Neuronal stem cell (in vitro differentiated cells): ENCODE measurements around the gene P4HB.

Experiments
- DNase-seq: peaks from one replicate; pipeline ENCODE4 v3.0.0-alpha.2; 2013; ENCODE audit warnings: low spot score
- H2AFZ ChIP-seq: one replicate; pipeline ENCODE4 v1.6.1; 2013; ENCODE audit warnings: mild to moderate bottlenecking, low read length, inconsistent platforms
- H2AK5ac ChIP-seq: 2 replicates; pipeline ENCODE4 v1.6.1; 2013; ENCODE audit warnings: low read depth, mild to moderate bottlenecking, inconsistent platforms, low read length, moderate library complexity, mixed read lengths
- H2BK120ac ChIP-seq: 2 replicates; pipeline ENCODE4 v1.6.1; 2013; ENCODE audit warnings: low read depth, mild to moderate bottlenecking, inconsistent platforms, low read length, moderate library complexity, mixed read lengths
- H2BK12ac ChIP-seq: one replicate; pipeline ENCODE4 v1.6.1; 2013; ENCODE audit warnings: low read length, inconsistent platforms
- H2BK15ac ChIP-seq: 2 replicates; pipeline ENCODE4 v1.6.1; 2013; ENCODE audit warnings: mild to moderate bottlenecking, low read length, inconsistent platforms, mixed read lengths
- H2BK5ac ChIP-seq: one replicate; pipeline ENCODE4 v1.6.1; 2013; ENCODE audit warnings: inconsistent platforms, mild to moderate bottlenecking, low read length, moderate library complexity
- H3K14ac ChIP-seq: one replicate; pipeline ENCODE4 v1.6.1; 2013; ENCODE audit warnings: low read length, inconsistent platforms
- H3K18ac ChIP-seq: 2 replicates; pipeline ENCODE4 v1.6.1; 2013; ENCODE audit warnings: low read length, inconsistent platforms
- H3K23ac ChIP-seq: 2 replicates; pipeline ENCODE4 v1.6.1; 2013; ENCODE audit warnings: low read depth, mild to moderate bottlenecking, mixed read lengths, low read length, inconsistent platforms; ENCODE audit not compliant: poor library complexity
- H3K27ac ChIP-seq: replicated peaks from 3 replicates; pipeline ENCODE4 v1.5.1; 2013; ENCODE audit warnings: low read length, inconsistent platforms
- H3K27me3 ChIP-seq, 3 experiments: 2 replicates each; pipeline ENCODE4 v1.6.1; 2013; ENCODE audit warnings: low read length in 3 of 3, mild to moderate bottlenecking in 2 of 3, inconsistent platforms in 1 of 3, low read depth in 1 of 3, mixed read lengths in 1 of 3, moderate library complexity in 1 of 3; ENCODE audit not compliant: control insufficient read depth in 3 of 3, insufficient read depth in 3 of 3
- H3K36me3 ChIP-seq, 2 donors: replicated peaks in 1 of 2; 2 replicates each; pipeline ENCODE4 v1.6.1; 2013; ENCODE audit warnings: low read length in 2 of 2; ENCODE audit not compliant: control insufficient read depth in 2 of 2, insufficient read depth in 2 of 2
- H3K4ac ChIP-seq: 2 replicates; pipeline ENCODE4 v1.6.1; 2013; ENCODE audit warnings: inconsistent platforms, mild to moderate bottlenecking, low read length, moderate library complexity
- H3K4me1 ChIP-seq, 2 donors: 1 replicate in 1 of 2; 2 replicates in 1 of 2; pipeline ENCODE4 v1.6.1; 2013; ENCODE audit warnings: low read length in 2 of 2, low read depth in 1 of 2; ENCODE audit not compliant: control insufficient read depth in 2 of 2, insufficient read depth in 1 of 2
- H3K4me2 ChIP-seq: one replicate; pipeline ENCODE4 v1.6.1; 2013; ENCODE audit warnings: mild to moderate bottlenecking, low read length, inconsistent platforms; ENCODE audit not compliant: insufficient read depth, poor library complexity, severe bottlenecking
- H3K4me3 ChIP-seq, 2 donors: 2 replicates each; pipeline ENCODE4 v1.5.1; 2013; ENCODE audit warnings: low read length in 2 of 2, mild to moderate bottlenecking in 2 of 2, inconsistent platforms in 1 of 2, moderate library complexity in 1 of 2
- H3K79me1 ChIP-seq: one replicate; pipeline ENCODE4 v1.6.1; 2013; ENCODE audit warnings: low read depth, mild to moderate bottlenecking, inconsistent platforms, low read length, moderate library complexity
- H3K9ac ChIP-seq: one replicate; pipeline ENCODE4 v1.6.1; 2013; ENCODE audit warnings: mild to moderate bottlenecking, low read depth, low read length, inconsistent platforms; ENCODE audit not compliant: poor library complexity
- H3K9me3 ChIP-seq, 2 donors: replicated peaks in 1 of 2; 2 replicates each; pipeline versions ENCODE3 to v1.6.1; 2013; ENCODE audit warnings: low read length in 2 of 2, mild to moderate bottlenecking in 2 of 2, inconsistent platforms in 1 of 2, low read depth in 1 of 2, mixed read lengths in 1 of 2, moderate library complexity in 1 of 2; ENCODE audit not compliant: control insufficient read depth in 2 of 2, insufficient read depth in 1 of 2
- H4K8ac ChIP-seq: one replicate; pipeline ENCODE4 v1.6.1; 2013; ENCODE audit warnings: low read depth, mild to moderate bottlenecking, inconsistent platforms, low read length, moderate library complexity
- H4K91ac ChIP-seq: one replicate; pipeline ENCODE4 v1.6.1; 2013; ENCODE audit warnings: low read length, low read depth, mild to moderate bottlenecking, inconsistent platforms; ENCODE audit not compliant: poor library complexity
- WGBS, 2 donors: extraction: QIAGEN DNeasy Blood & Tissue Kit; methylation state at CpG; one replicate each; pipeline ENCODE4 v1.1.7; 2013; ENCODE audit warnings: missing lambda C conversion rate in 2 of 2, mixed read lengths in 1 of 2; ENCODE audit not compliant: insufficient read length in 2 of 2, insufficient replicate concordance in 1 of 2; ENCODE audit errors: extremely low coverage in 2 of 2; 5-methylcytosine and 5-hydroxymethylcytosine counted together

P4HB gene

GRCh38 chr17:81838753-81839255 lies 21.5 kb downstream of the P4HB start:
- no CpG with 5 or more reads among the region's 17 CpGs for WGBS, 2 donors
- no peak overlapping the region for H4K8ac ChIP-seq
- no peak overlapping the region for H3K4me3 ChIP-seq
- H3K79me1 ChIP-seq, result peaks cover 12% of the 10 kb centered on the region
- no peak overlapping the region for H2AK5ac ChIP-seq
- H3K36me3 ChIP-seq, result peaks cover 14 to 16% of the 10 kb centered on the region in 2 donors
- no peak overlapping the region for H3K27ac ChIP-seq
- H3K4me1 ChIP-seq, result peaks cover 0 to 3% of the 10 kb centered on the region in 2 donors
- H3K4ac ChIP-seq, result no peak overlapping the region
- DNase-seq, result no peak
- no peak overlapping the region for H2BK5ac ChIP-seq
- no peak overlapping the region for H2BK12ac ChIP-seq
- H3K9me3 ChIP-seq, result no peaks in the 10 kb centered on the region
- no peak overlapping the region for H4K91ac ChIP-seq
- H2BK120ac ChIP-seq, result no peak overlapping the region
- H3K18ac ChIP-seq, result no peak overlapping the region
- no peak overlapping the region for H3K9ac ChIP-seq
- peak overlapping the region; percentile 37 for H2AFZ ChIP-seq
- no peaks in the 10 kb centered on the region for H3K27me3 ChIP-seq
- no peak overlapping the region for H3K14ac ChIP-seq
- H3K4me2 ChIP-seq, result no peak overlapping the region
- H3K23ac ChIP-seq, result no peak overlapping the region
- H2BK15ac ChIP-seq, result no peak overlapping the region

GRCh38 chr17:81837641-81838040 lies 22.7 kb downstream of the P4HB start:
- Histone ChIP-seq H3K18ac (no peak overlapping the region), H3K14ac (no peak overlapping the region), H3K4ac (no peak overlapping the region), H2AFZ (no peak overlapping the region), H3K4me2 (no peak overlapping the region), H3K23ac (no peak overlapping the region), H3K9me3 (no peaks in the 10 kb centered on the region), H4K8ac (no peak overlapping the region), H2BK12ac (no peak overlapping the region), H3K79me1 (peaks cover 14% of the 10 kb centered on the region), H2AK5ac (no peak overlapping the region), H3K27ac (no peak overlapping the region), H3K4me1 (peaks cover 0 to 3% of the 10 kb centered on the region in 2 donors), H3K36me3 (peaks cover 4 to 5% of the 10 kb centered on the region in 2 donors), H3K27me3 (no peaks in the 10 kb centered on the region), H3K4me3 (no peak overlapping the region), H2BK5ac (no peak overlapping the region), H3K9ac (no peak overlapping the region), H2BK120ac (no peak overlapping the region), H4K91ac (no peak overlapping the region), H2BK15ac (no peak overlapping the region)
- no CpG with 5 or more reads among the region's 9 CpGs for WGBS, 2 donors
- no peak for DNase-seq

DNA sequence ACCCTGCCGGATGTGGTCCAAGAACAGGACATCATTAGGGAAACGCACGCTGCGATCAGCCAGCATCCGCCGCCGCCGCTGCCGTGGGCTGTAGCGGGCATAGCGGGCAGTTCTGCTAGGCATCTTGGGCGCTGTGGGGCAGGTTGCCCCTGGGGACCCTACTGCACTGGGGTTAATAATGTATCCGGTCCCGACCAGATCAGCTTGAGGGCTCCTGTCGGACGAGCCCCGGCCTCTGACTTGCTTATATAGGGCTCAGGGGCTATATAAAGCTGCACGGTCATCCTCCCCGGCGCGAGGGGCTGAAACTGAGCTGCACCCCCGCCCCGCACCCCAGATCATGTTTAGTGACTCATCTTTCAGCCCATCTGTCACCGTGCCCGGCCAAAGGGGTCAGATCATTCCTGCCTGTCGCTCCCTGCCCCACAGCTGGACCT lies 25.5 kb downstream of the P4HB start, which contains the start of gene PPP1R27:
Gene PPP1R27 (minus strand): TSS at position 220 of the 437 bp plus-strand sequence. CDS start 97 bp downstream, at position 123.
- H2BK5ac ChIP-seq, result no peak within 1 kb of the TSS
- H3K27ac ChIP-seq, result no peak within 1 kb of the TSS
- peak within 1 kb of the TSS; percentile 83 for H2AFZ ChIP-seq
- H3K14ac ChIP-seq, result no peak within 1 kb of the TSS
- H3K79me1 ChIP-seq, result peaks cover 22% of the 10 kb centered on the region
- peak within 1 kb of the TSS; percentile 65 for H4K8ac ChIP-seq
- H2BK12ac ChIP-seq, result peak within 1 kb of the TSS; percentile 7
- no peaks in the 10 kb centered on the region for H3K9me3 ChIP-seq
- WGBS, 2 donors, result no CpG with 5 or more reads among the region's 26 CpGs
- no peak within 1 kb of the TSS for H2BK120ac ChIP-seq
- H3K27me3 ChIP-seq, result no peaks in the 10 kb centered on the region
- peaks cover 6 to 11% of the 10 kb centered on the region in 2 donors for H3K4me1 ChIP-seq
- no peak for DNase-seq
- H3K9ac ChIP-seq, result peak within 1 kb of the TSS; percentile 30
- peak within 1 kb of the TSS; percentile 80 for H3K23ac ChIP-seq
- peak within 1 kb of the TSS; percentile 81 to 96 for H3K4me3 ChIP-seq
- peak within 1 kb of the TSS; percentile 63 for H2AK5ac ChIP-seq
- H3K18ac ChIP-seq, result no peak within 1 kb of the TSS
- no peak within 1 kb of the TSS for H2BK15ac ChIP-seq
- peaks cover 2 to 7% of the 10 kb centered on the region in 2 donors for H3K36me3 ChIP-seq
- peak within 1 kb of the TSS; percentile 1 for H3K4ac ChIP-seq
- H3K4me2 ChIP-seq, result peak within 1 kb of the TSS; percentile 77
- no peak within 1 kb of the TSS for H4K91ac ChIP-seq

- Histone ChIP-seq H3K4me3 (peak overlapping the region; percentile 81 to 96), H3K27me3 (no peaks in the 10 kb centered on the region), H3K36me3 (peaks cover 2 to 9% of the 10 kb centered on the region in 2 donors), H3K9ac (peak overlapping the region; percentile 99), H4K8ac (peak overlapping the region; percentile 17), H3K4me2 (peak overlapping the region; percentile 77), H2AK5ac (peak overlapping the region; percentile 99), H3K4ac (peak overlapping the region; percentile 1), H3K79me1 (peaks cover 26% of the 10 kb centered on the region), H3K14ac (peak overlapping the region; percentile 5), H3K18ac (peak overlapping the region; percentile 98), H2BK120ac (no peak overlapping the region), H2AFZ (peak overlapping the region; percentile 83), H4K91ac (no peak overlapping the region), H3K9me3 (no peaks in the 10 kb centered on the region), H2BK15ac (peak overlapping the region; percentile 92), H2BK12ac (peak overlapping the region; percentile 77), H3K4me1 (peaks cover 6 to 11% of the 10 kb centered on the region in 2 donors), H2BK5ac (peak overlapping the region; percentile 82), H3K27ac (peak overlapping the region; percentile 56), H3K23ac (peak overlapping the region; percentile 89)
- DNase-seq, result no peak
- no CpG with 5 or more reads among the region's 31 CpGs for WGBS, 2 donors
Observed at GRCh38 chr17:81833921-81834830, 26.2 kb downstream of the P4HB start.
